Breast epithelium (tissue), 4 donors: Measurements from ENCODE around the gene LUC7L3. TPM values are rescaled to one million over a fixed set of nuclear protein-coding genes. Genes with fewer than 3 reads are reported as not detected.

ENCODE experiments used
- DNase-seq, 2 donors: peaks; one replicate each; pipeline ENCODE4 v3.0.0-alpha.2; 2019; ENCODE audit warnings: low spot score in 2 of 2
- H3K27ac ChIP-seq, 2 donors: fragments of 200-600 bp; sonication (generic) in 1 of 2; one replicate each; pipeline ENCODE4 v1.5.1; 2016 to 2019; ENCODE audit warnings: mild to moderate bottlenecking in 1 of 2
- H3K27me3 ChIP-seq, 2 donors: fragments of 200-600 bp; sonication (generic) in 1 of 2; one replicate each; pipeline versions ENCODE4 v1.5.1 to v1.6.0; 2017 to 2019; ENCODE audit warnings: control low read depth in 1 of 2, mild to moderate bottlenecking in 1 of 2
- H3K36me3 ChIP-seq: fragments of 200-600 bp; one replicate; pipeline ENCODE4 v1.5.1; 2019
- H3K4me1 ChIP-seq, 2 donors: fragments of 200-600 bp; sonication (generic); one replicate each; pipeline ENCODE4 v1.5.1; 2016 to 2019; ENCODE audit warnings: control low read depth in 1 of 2
- H3K4me3 ChIP-seq, 3 donors: fragments of 200-600 bp; sonication (generic); 1 replicate in 2 of 3; 2 replicates in 1 of 3; pipeline ENCODE4 v1.5.1; 2016 to 2019; ENCODE audit warnings: mild to moderate bottlenecking in 3 of 3, moderate library complexity in 2 of 3
- H3K9me3 ChIP-seq, 2 donors: fragments of 200-600 bp; sonication (generic) in 1 of 2; one replicate each; pipeline ENCODE4 v1.5.1; 2016 to 2019; ENCODE audit warnings: control low read depth in 1 of 2
- CTCF ChIP-seq, 3 donors: fragments of 450-650 bp; IDR thresholded peaks; one replicate each; pipeline ENCODE4 v1.5.1; 2016 to 2017; ENCODE audit warnings: antibody characterized with exemption in 3 of 3, mild to moderate bottlenecking in 3 of 3, moderate library complexity in 3 of 3
- POLR2A ChIP-seq: fragments of 450-650 bp; IDR thresholded peaks from one replicate; pipeline ENCODE4 v1.6.1; 2016; ENCODE audit warnings: antibody characterized with exemption, mild to moderate bottlenecking, moderate library complexity
- POLR2AphosphoS5 ChIP-seq, 3 donors: sonication (generic); formaldehyde crosslinking; IDR thresholded peaks; one replicate each; pipeline ENCODE4 v1.6.1; 2017; ENCODE audit warnings: antibody characterized with exemption in 3 of 3
- intact Hi-C: fragments of 100-400 bp; cut with DNase I; formaldehyde crosslinking; loops from one replicate; pipeline ENCODE4 v1.15.1; 2023; ENCODE audit warnings: low total_unique reads
- total RNA-seq, 3 donors: library from RNA; depleted of rRNA; stranded (reverse); fragments of >200 nt; gene quantifications; one replicate each; pipeline ENCODE4 v1.1.0, GENCODE V29; 2016

LUC7L3 gene
- total RNA-seq, 3 donors from 2014 or later, result 70.7 to 161 (median 104) TPM

GRCh38 chr17:50794361-50794760 lies 75.0 kb downstream of the LUC7L3 start:
- no peak overlapping the region for H3K4me3 ChIP-seq
- H3K36me3 ChIP-seq, result no peaks in the 10 kb centered on the region
- intact Hi-C loops, result loop anchor here (1.0 kb wide), 1 partner anchor 24 kb away; no protein-coding TSS in a partner anchor
- H3K4me1 ChIP-seq, result no peaks in the 10 kb centered on the region
- DNase-seq, result no peak
- no peaks in the 10 kb centered on the region for H3K9me3 ChIP-seq
- TF ChIP-seq POLR2AphosphoS5 (IDR thresholded peaks at IDR 0.05), result no peak
- no peak for TF ChIP-seq POLR2A
- TF ChIP-seq CTCF (IDR thresholded peaks at IDR 0.05), result no peak
- H3K27ac ChIP-seq, result no peak overlapping the region
- H3K27me3 ChIP-seq, result no peaks in the 10 kb centered on the region

- Histone ChIP-seq H3K36me3 (no peaks in the 10 kb centered on the region), H3K9me3 (no peaks in the 10 kb centered on the region), H3K27me3 (no peaks in the 10 kb centered on the region), H3K4me1 (no peaks in the 10 kb centered on the region), H3K27ac (peak overlapping the region; percentile 69 to 75), H3K4me3 (no peak overlapping the region)
- no peak for TF ChIP-seq CTCF (IDR thresholded peaks at IDR 0.05)
- TF ChIP-seq POLR2A, result no peak
- peak in 1 of 2 donors; percentile 74 for DNase-seq
- intact Hi-C loops, result no loop called here
Observed at GRCh38 chr17:50797135-50797810, 77.9 kb downstream of the LUC7L3 start.

DNA sequence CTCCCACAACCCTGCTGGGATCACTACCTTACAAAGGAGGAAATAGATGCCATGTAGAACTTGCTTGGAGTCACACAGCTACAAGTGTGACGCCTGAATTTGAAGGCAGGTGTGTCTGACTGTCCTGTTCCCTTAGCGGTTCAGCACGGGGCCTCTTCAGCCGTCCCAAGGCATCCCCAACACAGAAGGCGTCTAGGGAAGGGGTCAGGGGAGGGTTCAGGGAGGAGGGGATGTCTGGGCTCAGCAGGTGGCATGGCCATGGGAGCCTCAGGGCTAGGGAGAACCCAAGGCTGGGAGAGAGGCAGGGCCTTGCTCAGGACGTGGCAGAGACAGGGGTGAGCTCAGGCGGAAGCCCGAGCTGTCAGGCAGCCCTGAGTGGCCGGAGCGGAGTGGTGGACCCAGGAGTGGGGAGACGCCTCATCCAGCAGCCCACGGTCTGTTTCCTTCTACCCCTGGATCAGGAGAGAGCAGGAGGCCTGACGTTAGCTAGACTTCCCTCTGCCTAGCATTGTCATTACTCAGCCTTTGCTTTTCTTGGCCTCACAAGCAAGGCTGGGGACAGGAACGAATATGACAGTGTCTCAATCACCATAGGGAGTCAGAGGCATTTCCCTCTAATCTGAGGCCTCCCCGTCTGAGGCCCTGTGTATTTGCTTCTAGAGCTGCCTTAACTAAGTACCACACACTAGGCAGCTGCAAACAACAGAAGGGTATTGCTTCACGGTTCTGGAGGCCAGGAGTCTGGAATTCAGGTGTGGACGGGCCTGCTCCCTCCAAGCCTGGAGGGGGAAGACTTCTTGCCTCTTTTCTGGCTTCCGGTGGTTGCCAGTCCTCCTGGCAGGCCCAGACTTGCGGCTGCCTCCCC lies 79.3 kb downstream of the LUC7L3 start:
- Histone ChIP-seq H3K4me1 (no peaks in the 10 kb centered on the region), H3K27me3 (no peaks in the 10 kb centered on the region), H3K36me3 (no peaks in the 10 kb centered on the region), H3K9me3 (no peaks in the 10 kb centered on the region), H3K4me3 (no peak overlapping the region), H3K27ac (peak overlapping the region; percentile 73 to 87)
- TF ChIP-seq POLR2AphosphoS5 (IDR thresholded peaks at IDR 0.05) (peak in 1 of 3 donors; percentile 35), POLR2A (no peak)
- peak in 1 of 2 donors; percentile 82 for DNase-seq
- intact Hi-C loops, result no loop called here

DNA sequence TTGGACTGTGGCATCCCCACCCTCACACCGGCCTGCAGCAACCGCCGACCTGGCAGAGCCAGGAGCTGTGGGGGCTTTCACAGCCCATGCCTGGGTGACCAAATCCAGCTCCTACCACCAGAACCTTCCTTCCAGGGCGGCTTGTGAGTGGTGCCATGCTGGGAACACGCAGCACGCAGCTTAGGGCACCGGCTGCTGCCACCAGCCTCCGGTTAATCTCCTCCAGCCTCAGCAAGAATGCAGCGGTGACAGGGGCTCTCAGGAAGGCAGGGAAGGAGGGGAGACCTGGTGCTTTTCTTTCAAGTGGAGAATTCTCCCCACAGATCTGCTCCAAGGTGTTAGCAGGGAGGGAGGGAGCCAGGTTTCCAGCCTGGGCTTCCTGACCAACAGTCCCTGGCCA lies 80.2 kb downstream of the LUC7L3 start:
- DNase-seq, result no peak
- Histone ChIP-seq H3K27ac (peak overlapping the region; percentile 73 to 87), H3K27me3 (no peaks in the 10 kb centered on the region), H3K36me3 (no peaks in the 10 kb centered on the region), H3K9me3 (no peaks in the 10 kb centered on the region), H3K4me3 (no peak overlapping the region), H3K4me1 (no peaks in the 10 kb centered on the region)
- TF ChIP-seq POLR2AphosphoS5 (IDR thresholded peaks at IDR 0.05) (no peak), POLR2A (no peak), CTCF (IDR thresholded peaks at IDR 0.05) (no peak)
- intact Hi-C loops, result no loop called here

DNA sequence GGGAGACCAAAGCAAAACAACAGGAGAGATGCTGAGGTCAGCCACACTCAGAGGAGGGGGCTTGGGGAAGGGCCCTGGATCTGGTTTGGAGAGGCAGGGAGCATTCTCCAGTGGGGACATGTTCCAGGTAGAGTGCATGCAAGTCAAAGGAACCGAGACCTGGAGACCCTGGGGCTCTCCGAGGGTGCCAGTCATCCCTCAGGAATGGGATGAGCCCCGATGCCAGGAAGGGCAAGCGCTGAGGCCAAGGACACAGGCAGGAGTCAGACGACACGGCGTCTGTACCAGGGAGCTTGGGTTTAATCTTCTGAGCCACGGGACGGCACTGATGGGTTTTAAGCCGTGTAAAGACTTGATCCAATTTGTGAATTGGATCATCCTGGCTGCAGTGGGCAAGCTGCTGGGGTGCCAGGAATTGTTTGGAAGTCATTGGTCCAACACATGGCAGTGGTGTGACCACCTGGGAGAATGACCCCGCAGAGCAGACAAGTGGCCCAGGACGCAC lies 80.8 kb downstream of the LUC7L3 start:
- Histone ChIP-seq H3K9me3 (no peaks in the 10 kb centered on the region), H3K27me3 (no peaks in the 10 kb centered on the region), H3K36me3 (no peaks in the 10 kb centered on the region), H3K4me3 (no peak overlapping the region), H3K4me1 (no peaks in the 10 kb centered on the region), H3K27ac (peak overlapping the region; percentile 73 to 87)
- TF ChIP-seq POLR2A, result no peak
- TF ChIP-seq CTCF (IDR thresholded peaks at IDR 0.05), result no peak
- TF ChIP-seq POLR2AphosphoS5 (IDR thresholded peaks at IDR 0.05), result no peak
- intact Hi-C loops, result no loop called here
- peak in 1 of 2 donors; percentile 63 for DNase-seq
